HepG2 (cell line): Measurements from ENCODE around the gene RTP1.

Experiments used
- ARHGAP35 ChIP-seq: sonication (generic); formaldehyde crosslinking; IDR thresholded peaks from 2 replicates; pipeline ENCODE4 v1.9.0; 2022; ENCODE audit warnings: mild to moderate bottlenecking, inconsistent platforms, moderate library complexity, missing genetic modification reagents, borderline replicate concordance
- CTCF ChIP-seq: sonication (generic); formaldehyde crosslinking; IDR thresholded peaks from 2 replicates; pipeline ENCODE4 v1.5.0; 2020; ENCODE audit warnings: mild to moderate bottlenecking, missing genetic modification reagents, moderate library complexity
- HNF1B ChIP-seq: sonication (generic); formaldehyde crosslinking; IDR thresholded peaks from 2 replicates; pipeline ENCODE4 v1.5.1; 2020; ENCODE audit warnings: mild to moderate bottlenecking, moderate library complexity, missing genetic modification reagents
- NR2F1 ChIP-seq, 2 experiments: fragments of 450-650 bp in 1 of 2; formaldehyde crosslinking in 1 of 2; IDR thresholded peaks; 2 replicates each; pipeline versions ENCODE4 v1.5.0 to v1.6.1; 2016 to 2020; ENCODE audit warnings: mild to moderate bottlenecking in 1 of 2, missing compliant biosample characterization in 1 of 2, missing genetic modification reagents in 1 of 2, moderate library complexity in 1 of 2
- POLR2A ChIP-seq, 2 experiments: IDR thresholded peaks; 2 replicates each; pipeline ENCODE4 v1.6.1; 2011; ENCODE audit warnings: low read depth in 2 of 2, low read length in 2 of 2, mild to moderate bottlenecking in 1 of 2, moderate library complexity in 1 of 2; ENCODE audit not compliant: insufficient read depth in 1 of 2
- ZNF143 ChIP-seq: sonication (generic); formaldehyde crosslinking; IDR thresholded peaks from 2 replicates; pipeline ENCODE4 v1.4.0; 2020; ENCODE audit warnings: missing genetic modification reagents
- TF ChIP-seq, protein P1 (sequence below): sonication (generic); formaldehyde crosslinking; IDR thresholded peaks from 2 replicates; pipeline ENCODE4 v1.4.0; 2020; ENCODE audit warnings: missing genetic modification reagents

- TF ChIP-seq HNF1B (CRISPR knock-in tag) (no peak), ARHGAP35 (CRISPR knock-in tag) (no peak), CTCF (CRISPR knock-in tag) (no peak), NR2F1 (CRISPR knock-in tag; IDR thresholded peaks at IDR 0.05) (no peak), POLR2A (IDR thresholded peaks at IDR 0.05; ENCODE audit: insufficient read depth in 1 of 2, low read depth in 2 of 2, low read length in 2 of 2) (no peak), ZNF143 (no peak)
- TF ChIP-seq, protein P1, sequence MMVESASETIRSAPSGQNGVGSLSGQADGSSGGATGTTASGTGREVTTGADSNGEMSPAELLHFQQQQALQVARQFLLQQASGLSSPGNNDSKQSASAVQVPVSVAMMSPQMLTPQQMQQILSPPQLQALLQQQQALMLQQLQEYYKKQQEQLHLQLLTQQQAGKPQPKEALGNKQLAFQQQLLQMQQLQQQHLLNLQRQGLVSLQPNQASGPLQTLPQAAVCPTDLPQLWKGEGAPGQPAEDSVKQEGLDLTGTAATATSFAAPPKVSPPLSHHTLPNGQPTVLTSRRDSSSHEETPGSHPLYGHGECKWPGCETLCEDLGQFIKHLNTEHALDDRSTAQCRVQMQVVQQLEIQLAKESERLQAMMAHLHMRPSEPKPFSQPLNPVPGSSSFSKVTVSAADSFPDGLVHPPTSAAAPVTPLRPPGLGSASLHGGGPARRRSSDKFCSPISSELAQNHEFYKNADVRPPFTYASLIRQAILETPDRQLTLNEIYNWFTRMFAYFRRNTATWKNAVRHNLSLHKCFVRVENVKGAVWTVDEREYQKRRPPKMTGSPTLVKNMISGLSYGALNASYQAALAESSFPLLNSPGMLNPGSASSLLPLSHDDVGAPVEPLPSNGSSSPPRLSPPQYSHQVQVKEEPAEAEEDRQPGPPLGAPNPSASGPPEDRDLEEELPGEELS (CRISPR knock-in tag) = no peak
Observed at GRCh38 chr3:187185759-187186158, 11.5 kb upstream of the RTP1 start.
